PFSK-1 (cell line): ENCODE measurements around the gene FBXL12.
A peak's percentile ranks its signal among the peaks of the same experiment; 100 is the strongest.

Experiments used
- FOXP2 ChIP-seq: optimal IDR thresholded peaks from 2 replicates; pipeline ENCODE3; 2011; ENCODE audit warnings: borderline replicate concordance, control low read depth, inconsistent platforms; ENCODE audit not compliant: insufficient read depth; ENCODE audit errors: extremely low read length, extremely low read depth
- POLR2AphosphoS5 ChIP-seq: IDR thresholded peaks from 2 replicates; pipeline ENCODE4 v1.6.1; 2012; ENCODE audit warnings: low read depth, mild to moderate bottlenecking, control low read depth, low read length, moderate library complexity
- SIN3A ChIP-seq: IDR thresholded peaks from 2 replicates; pipeline ENCODE4 v1.6.1; 2012; ENCODE audit warnings: mild to moderate bottlenecking, low read length, moderate library complexity, borderline replicate concordance; ENCODE audit not compliant: insufficient read depth
- TAF1 ChIP-seq: IDR thresholded peaks from 2 replicates; pipeline ENCODE4 v1.6.1; 2012; ENCODE audit warnings: low read length, control low read depth, borderline replicate concordance; ENCODE audit not compliant: insufficient read depth
- TF ChIP-seq, protein P1 (sequence below), 2 experiments: IDR thresholded peaks; 2 replicates each; pipeline versions ENCODE4 v1.6.1 to v1.8.0; 2011 to 2012; ENCODE audit warnings: low read depth in 2 of 2, low read length in 2 of 2, control low read depth in 1 of 2, inconsistent platforms in 1 of 2, mild to moderate bottlenecking in 1 of 2, moderate library complexity in 1 of 2; ENCODE audit not compliant: insufficient read depth in 1 of 2

The FBXL12 gene

DNA sequence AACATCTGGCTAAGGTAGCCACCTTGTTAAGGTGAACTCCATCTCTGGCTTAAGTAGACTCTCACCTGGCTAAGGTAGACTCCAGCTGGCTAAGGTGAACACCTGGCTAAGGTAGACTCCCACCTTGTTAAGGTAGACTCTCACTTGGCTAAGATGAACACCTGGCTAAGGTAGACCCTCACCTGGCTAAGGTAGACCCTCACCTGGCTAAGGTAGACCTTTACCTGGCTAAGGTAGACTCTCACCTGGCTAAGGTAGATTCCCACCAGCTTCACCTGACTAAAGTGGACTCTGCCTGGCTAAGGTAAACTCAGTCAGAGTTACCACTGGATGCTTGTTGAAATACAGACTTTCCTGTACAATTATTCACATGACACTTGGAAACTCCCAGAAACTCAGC, 39.9 kb upstream of the FBXL12 start:
- no peak for TF ChIP-seq SIN3A

GRCh38 chr19:9857920-9858746, 39.3 kb upstream of the FBXL12 start:
- no peak for TF ChIP-seq SIN3A
- TF ChIP-seq TAF1 = no peak
- no peak for TF ChIP-seq FOXP2
- 0 out of 2 replicates have a peak, but pooled peaks have one; percentile 32 for TF ChIP-seq POLR2AphosphoS5
- TF ChIP-seq, protein P1, sequence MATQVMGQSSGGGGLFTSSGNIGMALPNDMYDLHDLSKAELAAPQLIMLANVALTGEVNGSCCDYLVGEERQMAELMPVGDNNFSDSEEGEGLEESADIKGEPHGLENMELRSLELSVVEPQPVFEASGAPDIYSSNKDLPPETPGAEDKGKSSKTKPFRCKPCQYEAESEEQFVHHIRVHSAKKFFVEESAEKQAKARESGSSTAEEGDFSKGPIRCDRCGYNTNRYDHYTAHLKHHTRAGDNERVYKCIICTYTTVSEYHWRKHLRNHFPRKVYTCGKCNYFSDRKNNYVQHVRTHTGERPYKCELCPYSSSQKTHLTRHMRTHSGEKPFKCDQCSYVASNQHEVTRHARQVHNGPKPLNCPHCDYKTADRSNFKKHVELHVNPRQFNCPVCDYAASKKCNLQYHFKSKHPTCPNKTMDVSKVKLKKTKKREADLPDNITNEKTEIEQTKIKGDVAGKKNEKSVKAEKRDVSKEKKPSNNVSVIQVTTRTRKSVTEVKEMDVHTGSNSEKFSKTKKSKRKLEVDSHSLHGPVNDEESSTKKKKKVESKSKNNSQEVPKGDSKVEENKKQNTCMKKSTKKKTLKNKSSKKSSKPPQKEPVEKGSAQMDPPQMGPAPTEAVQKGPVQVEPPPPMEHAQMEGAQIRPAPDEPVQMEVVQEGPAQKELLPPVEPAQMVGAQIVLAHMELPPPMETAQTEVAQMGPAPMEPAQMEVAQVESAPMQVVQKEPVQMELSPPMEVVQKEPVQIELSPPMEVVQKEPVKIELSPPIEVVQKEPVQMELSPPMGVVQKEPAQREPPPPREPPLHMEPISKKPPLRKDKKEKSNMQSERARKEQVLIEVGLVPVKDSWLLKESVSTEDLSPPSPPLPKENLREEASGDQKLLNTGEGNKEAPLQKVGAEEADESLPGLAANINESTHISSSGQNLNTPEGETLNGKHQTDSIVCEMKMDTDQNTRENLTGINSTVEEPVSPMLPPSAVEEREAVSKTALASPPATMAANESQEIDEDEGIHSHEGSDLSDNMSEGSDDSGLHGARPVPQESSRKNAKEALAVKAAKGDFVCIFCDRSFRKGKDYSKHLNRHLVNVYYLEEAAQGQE (IDR thresholded peaks at IDR 0.05; ENCODE audit: insufficient read depth in 1 of 2, low read depth in 2 of 2, low read length in 2 of 2) = no peak

- TF ChIP-seq SIN3A = no peak
- TF ChIP-seq, protein P1 (IDR thresholded peaks at IDR 0.05; ENCODE audit: insufficient read depth in 1 of 2, low read depth in 2 of 2, low read length in 2 of 2) = no peak
These were observed 38.3 kb upstream of the FBXL12 start for GRCh38 chr19:9857076-9857721.

DNA sequence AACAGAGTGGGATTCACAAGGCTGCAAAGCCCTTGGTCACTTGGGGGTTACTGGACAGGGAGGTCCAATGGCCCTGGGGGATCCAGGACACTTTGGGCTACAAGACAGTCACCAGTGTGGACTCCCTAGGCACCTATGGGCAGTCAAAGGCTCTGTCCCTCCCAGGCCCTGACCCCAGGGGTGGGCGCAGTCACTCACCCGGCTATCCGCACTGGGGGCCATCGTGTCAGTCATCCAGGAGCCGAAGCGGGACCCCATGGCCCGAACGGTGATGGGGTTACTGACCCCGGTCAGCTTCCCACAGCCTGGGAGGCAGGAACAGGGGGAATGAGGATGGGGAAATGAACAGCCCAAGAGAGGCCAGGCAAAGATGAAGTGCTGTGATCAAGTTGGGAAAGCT, 37.7 kb upstream of the FBXL12 start:
- TF ChIP-seq POLR2AphosphoS5 = no peak; the same call in 1 of the 2 replicates
- TF ChIP-seq FOXP2 = no peak
- TF ChIP-seq TAF1 = no peak
- TF ChIP-seq, protein P1 (IDR thresholded peaks at IDR 0.05; ENCODE audit: insufficient read depth in 1 of 2, low read depth in 2 of 2, low read length in 2 of 2) = no peak
- TF ChIP-seq SIN3A = no peak

DNA sequence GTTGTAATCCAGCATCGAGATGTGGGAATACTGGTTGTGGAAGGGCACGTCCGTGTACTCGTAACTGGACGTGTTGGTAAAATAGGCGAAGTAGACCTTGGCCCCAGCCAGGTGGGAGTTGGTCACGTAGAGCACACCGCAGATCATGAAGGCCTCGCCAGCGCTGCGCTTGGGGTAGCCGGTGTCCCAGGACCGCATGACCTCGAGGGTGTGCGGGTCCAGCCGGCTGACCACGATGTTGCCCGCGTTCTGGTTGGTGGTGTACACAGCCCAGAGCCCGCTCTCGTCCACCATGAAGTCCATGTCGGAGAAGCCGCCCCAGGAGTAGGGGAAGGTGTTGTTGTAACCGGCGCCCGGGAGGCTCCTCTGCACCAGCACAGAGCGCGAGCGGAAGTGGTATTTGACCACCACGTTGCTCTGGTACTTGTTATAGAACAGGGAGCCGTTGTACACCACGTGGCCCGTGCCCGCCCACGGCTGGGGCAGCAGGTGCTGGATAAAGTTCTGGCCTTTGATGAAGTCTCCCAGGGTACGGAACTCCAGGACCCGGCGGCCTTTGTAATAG, 35.5 kb upstream of the FBXL12 start:
- TF ChIP-seq FOXP2 = no peak
- TF ChIP-seq POLR2AphosphoS5 = peak; percentile 25; the same call in 1 of the 2 replicates
